Measurements from ENCODE around the gene TIMM17A.
A peak's percentile ranks its signal among the peaks of the same experiment; 100 is the strongest.

Gene TIMM17A

DNA sequence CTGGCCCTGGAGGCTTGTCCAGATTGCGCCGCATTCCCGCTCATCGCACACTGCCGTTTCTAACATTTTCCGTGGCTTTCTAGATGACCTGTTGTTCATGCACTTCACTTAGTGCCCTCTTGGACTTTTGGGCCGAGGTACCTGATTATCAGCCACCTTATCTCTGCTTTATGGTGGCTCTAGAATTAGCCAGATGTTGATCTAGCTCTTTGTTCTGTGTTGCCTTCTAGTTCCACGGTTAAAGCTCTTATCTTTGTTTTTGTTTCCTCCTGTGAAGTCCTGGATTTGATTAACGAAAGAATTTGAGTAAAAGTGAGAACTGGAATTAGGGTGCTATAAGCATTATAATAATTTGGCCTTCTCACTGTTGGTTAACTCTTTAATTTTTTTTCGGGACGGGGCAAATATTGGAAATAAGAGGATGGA, 28.1 kb downstream of the TIMM17A start:
- no peaks in the 10 kb centered on the region for H3K79me2 ChIP-seq
- no peaks in the 10 kb centered on the region for H3K27me3 ChIP-seq (ENCODE audit: control insufficient read depth, insufficient read depth, low read length)
- peak overlapping the region; percentile 85 for H3K4me2 ChIP-seq (ENCODE audit: low read length)
- H3K9me3 ChIP-seq (ENCODE audit: control insufficient read depth, low read length), result no peaks in the 10 kb centered on the region
- H3K4me3 ChIP-seq (ENCODE audit: low read depth, low read length), result peak overlapping the region; percentile 63
- peak overlapping the region; percentile 19 for H3K9ac ChIP-seq
- no peak for TF ChIP-seq CTCF (IDR thresholded peaks at IDR 0.05)
- peak overlapping the region; percentile 62 for H3K27ac ChIP-seq
- peak overlapping the region; percentile 73 for H2AFZ ChIP-seq
- no peaks in the 10 kb centered on the region for H3K4me1 ChIP-seq
- H3K36me3 ChIP-seq (ENCODE audit: control insufficient read depth, insufficient read depth, low read length), result no peaks in the 10 kb centered on the region

DNA sequence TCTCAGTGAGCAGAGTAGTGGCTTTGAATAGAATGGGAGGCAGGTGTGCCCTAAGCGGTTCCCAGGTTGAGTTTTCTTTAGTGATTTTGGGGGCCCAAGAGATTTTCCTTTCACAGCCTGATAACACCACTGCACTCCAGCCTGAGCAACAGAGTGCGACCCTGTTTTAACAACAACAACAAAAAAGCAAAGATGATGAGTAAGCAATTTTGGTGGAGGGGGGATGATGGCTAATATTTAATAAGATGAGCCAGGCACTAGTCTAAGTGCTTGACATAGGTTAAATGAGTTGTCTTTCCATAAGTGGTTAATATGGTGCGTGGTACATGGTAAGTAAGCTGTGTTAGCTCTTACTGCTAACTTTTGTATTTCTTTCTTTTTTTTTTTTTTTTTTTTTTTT, 29.1 kb downstream of the TIMM17A start:
- Histone ChIP-seq H3K4me2 (ENCODE audit: low read length) (no peak overlapping the region), H3K36me3 (ENCODE audit: control insufficient read depth, insufficient read depth, low read length) (no peaks in the 10 kb centered on the region), H2AFZ (no peak overlapping the region), H3K9ac (no peak overlapping the region), H3K79me2 (no peaks in the 10 kb centered on the region), H3K9me3 (ENCODE audit: control insufficient read depth, low read length) (no peaks in the 10 kb centered on the region), H3K4me1 (no peaks in the 10 kb centered on the region), H3K27ac (no peak overlapping the region), H3K27me3 (ENCODE audit: control insufficient read depth, insufficient read depth, low read length) (no peaks in the 10 kb centered on the region), H3K4me3 (ENCODE audit: low read depth, low read length) (no peak overlapping the region)
- TF ChIP-seq CTCF (IDR thresholded peaks at IDR 0.05), result no peak

GRCh38 chr1:201985355-201985754, 30.1 kb downstream of the TIMM17A start:
- no peak overlapping the region for H3K9ac ChIP-seq
- H3K79me2 ChIP-seq, result no peaks in the 10 kb centered on the region
- H3K36me3 ChIP-seq (ENCODE audit: control insufficient read depth, insufficient read depth, low read length), result no peaks in the 10 kb centered on the region
- H3K4me2 ChIP-seq (ENCODE audit: low read length), result no peak overlapping the region
- no peaks in the 10 kb centered on the region for H3K4me1 ChIP-seq
- H3K4me3 ChIP-seq (ENCODE audit: low read depth, low read length), result no peak overlapping the region
- no peak overlapping the region for H2AFZ ChIP-seq
- no peak for TF ChIP-seq CTCF (IDR thresholded peaks at IDR 0.05)
- H3K27me3 ChIP-seq (ENCODE audit: control insufficient read depth, insufficient read depth, low read length), result no peaks in the 10 kb centered on the region
- no peaks in the 10 kb centered on the region for H3K9me3 ChIP-seq (ENCODE audit: control insufficient read depth, low read length)
- no peak overlapping the region for H3K27ac ChIP-seq

DNA sequence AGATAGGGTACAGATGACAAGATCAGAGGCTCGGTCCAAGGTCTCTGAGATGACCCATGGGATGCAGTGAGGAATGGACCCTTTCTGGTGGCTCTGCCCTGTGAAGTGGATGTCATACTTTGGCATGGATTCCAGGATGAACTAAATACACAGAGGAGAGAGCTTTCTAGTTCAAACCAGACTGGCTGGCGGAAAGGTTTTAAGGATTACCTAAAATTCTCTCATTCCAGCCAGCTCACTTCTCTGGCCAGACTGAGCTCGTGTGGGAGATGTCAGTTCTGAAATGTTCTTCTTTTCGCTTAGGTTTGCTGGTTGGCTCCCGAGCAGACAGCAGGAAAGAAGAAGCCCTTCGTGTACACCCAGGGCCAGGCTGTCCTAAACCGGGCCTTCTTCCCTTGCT, 33.3 kb downstream of the TIMM17A start:
- H3K79me2 ChIP-seq, result no peaks in the 10 kb centered on the region
- no peaks in the 10 kb centered on the region for H3K4me1 ChIP-seq
- H3K27ac ChIP-seq, result no peak overlapping the region
- TF ChIP-seq CTCF (IDR thresholded peaks at IDR 0.05), result no peak
- no peaks in the 10 kb centered on the region for H3K27me3 ChIP-seq (ENCODE audit: control insufficient read depth, insufficient read depth, low read length)
- H3K4me3 ChIP-seq (ENCODE audit: low read depth, low read length), result no peak overlapping the region
- H3K9ac ChIP-seq, result no peak overlapping the region
- no peak overlapping the region for H3K4me2 ChIP-seq (ENCODE audit: low read length)
- H3K9me3 ChIP-seq (ENCODE audit: control insufficient read depth, low read length), result no peaks in the 10 kb centered on the region
- no peaks in the 10 kb centered on the region for H3K36me3 ChIP-seq (ENCODE audit: control insufficient read depth, insufficient read depth, low read length)
- H2AFZ ChIP-seq, result no peak overlapping the region

DNA sequence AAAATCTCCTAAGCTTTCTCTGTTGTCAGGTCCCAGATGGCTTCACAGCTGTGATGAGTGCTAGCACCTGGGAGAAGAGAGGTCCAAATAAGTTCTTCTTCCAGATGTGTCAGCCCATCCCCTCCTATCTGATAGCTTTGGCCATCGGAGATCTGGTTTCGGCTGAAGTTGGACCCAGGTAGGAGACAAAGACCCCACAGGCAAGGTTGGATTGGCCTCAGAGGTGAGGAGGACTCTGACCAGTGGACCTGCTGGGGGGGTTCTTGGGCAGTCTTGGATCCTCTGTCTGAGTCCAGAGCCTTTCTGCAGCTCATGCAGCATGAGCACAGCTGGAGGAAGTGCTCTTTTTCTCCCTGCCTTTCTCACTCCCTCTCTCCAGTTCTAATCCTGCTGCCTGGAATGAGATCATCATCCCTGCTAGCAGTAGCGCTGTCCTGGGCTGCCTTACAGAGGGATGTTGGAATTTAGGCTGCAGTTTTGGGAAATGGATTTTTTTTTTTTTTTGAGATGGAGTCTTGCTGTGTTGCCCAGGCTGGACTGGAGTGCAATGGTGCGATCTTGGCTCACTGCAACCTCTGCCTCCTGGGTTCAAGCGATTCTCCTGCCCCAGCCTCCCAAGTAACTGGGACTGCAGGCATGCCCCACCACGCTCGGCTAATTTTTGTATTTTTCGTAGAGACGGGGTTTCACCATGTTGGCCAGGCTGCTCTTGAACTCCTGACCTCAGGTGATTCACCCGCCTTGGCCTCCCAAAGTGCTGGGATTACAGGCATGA, 34.2 kb downstream of the TIMM17A start:
- no peak overlapping the region for H3K27ac ChIP-seq
- H3K9me3 ChIP-seq (ENCODE audit: control insufficient read depth, low read length), result no peaks in the 10 kb centered on the region
- TF ChIP-seq CTCF (IDR thresholded peaks at IDR 0.05), result no peak
- H3K27me3 ChIP-seq (ENCODE audit: control insufficient read depth, insufficient read depth, low read length), result no peaks in the 10 kb centered on the region
- no peak overlapping the region for H3K9ac ChIP-seq
- no peaks in the 10 kb centered on the region for H3K4me1 ChIP-seq
- H3K4me2 ChIP-seq (ENCODE audit: low read length), result no peak overlapping the region
- no peak overlapping the region for H3K4me3 ChIP-seq (ENCODE audit: low read depth, low read length)
- H3K36me3 ChIP-seq (ENCODE audit: control insufficient read depth, insufficient read depth, low read length), result no peaks in the 10 kb centered on the region
- no peaks in the 10 kb centered on the region for H3K79me2 ChIP-seq
- H2AFZ ChIP-seq, result no peak overlapping the region
